ENCODE measurements around the gene TMEM115.

The TMEM115 gene

DNA sequence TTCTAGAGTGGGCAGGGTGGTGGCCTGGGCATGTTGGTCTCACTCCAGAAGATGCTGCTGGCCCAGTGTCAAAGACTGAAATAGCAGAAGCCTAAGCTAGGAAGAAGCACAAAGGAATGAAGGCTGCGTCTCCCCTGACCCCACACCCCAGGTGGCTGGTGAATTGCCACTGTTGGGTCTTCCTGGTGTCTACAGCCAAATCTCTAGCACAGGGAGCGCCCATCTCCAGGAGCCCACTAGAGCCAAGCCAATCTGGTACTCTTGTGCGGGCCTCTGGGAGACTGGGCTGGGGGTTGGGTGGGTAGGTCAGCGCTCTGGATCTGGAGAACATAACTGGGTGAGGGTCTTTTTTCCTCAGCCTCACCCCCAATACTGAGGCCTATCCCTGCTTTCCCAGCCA lies 32.2 kb downstream of the TMEM115 start:
- Histone ChIP-seq H3K4me3 (peak overlapping the region; percentile 70), H3K9me3 (no peaks in the 10 kb centered on the region), H3K27me3 (ENCODE audit: low read depth) (no peaks in the 10 kb centered on the region), H3K4me1 (peaks cover 6% of the 10 kb centered on the region), H3K36me3 (replicated peaks) (peaks cover 37% of the 10 kb centered on the region)
- DNase-seq (ENCODE audit: low spot score in 2 of 2) = no peak
- in situ Hi-C loops (cut with MboI; ENCODE audit: low sequenced_read_pairs) = loop anchor here (5.0 kb wide), 1 partner anchor 35 kb away; the partner anchor contains the start of gene IFRD2

GRCh38 chr3:50326182-50326541 lies 33.2 kb downstream of the TMEM115 start:
- Histone ChIP-seq H3K4me3 (no peak overlapping the region), H3K9me3 (no peaks in the 10 kb centered on the region), H3K4me1 (peaks cover 11% of the 10 kb centered on the region), H3K27me3 (ENCODE audit: low read depth) (no peaks in the 10 kb centered on the region), H3K36me3 (replicated peaks) (peaks cover 28% of the 10 kb centered on the region)
- in situ Hi-C loops (cut with MboI; ENCODE audit: low sequenced_read_pairs) = loop anchor here (5.0 kb wide), 1 partner anchor 34 kb away; the partner anchor contains the start of gene IFRD2
- DNase-seq (ENCODE audit: low spot score in 2 of 2) = no peak

- H3K9me3 ChIP-seq = no peaks in the 10 kb centered on the region
- no peak overlapping the region for H3K4me3 ChIP-seq
- no peak for DNase-seq (ENCODE audit: low spot score in 2 of 2)
- peaks cover 24% of the 10 kb centered on the region for H3K36me3 ChIP-seq (replicated peaks)
- in situ Hi-C loops (cut with MboI; ENCODE audit: low sequenced_read_pairs) = loop anchor here (5.0 kb wide), 1 partner anchor 33 kb away; the partner anchor contains the start of gene IFRD2
- no peaks in the 10 kb centered on the region for H3K27me3 ChIP-seq (ENCODE audit: low read depth)
- peaks cover 11% of the 10 kb centered on the region for H3K4me1 ChIP-seq
Observed at GRCh38 chr3:50325497-50326181, 33.7 kb downstream of the TMEM115 start.

DNA sequence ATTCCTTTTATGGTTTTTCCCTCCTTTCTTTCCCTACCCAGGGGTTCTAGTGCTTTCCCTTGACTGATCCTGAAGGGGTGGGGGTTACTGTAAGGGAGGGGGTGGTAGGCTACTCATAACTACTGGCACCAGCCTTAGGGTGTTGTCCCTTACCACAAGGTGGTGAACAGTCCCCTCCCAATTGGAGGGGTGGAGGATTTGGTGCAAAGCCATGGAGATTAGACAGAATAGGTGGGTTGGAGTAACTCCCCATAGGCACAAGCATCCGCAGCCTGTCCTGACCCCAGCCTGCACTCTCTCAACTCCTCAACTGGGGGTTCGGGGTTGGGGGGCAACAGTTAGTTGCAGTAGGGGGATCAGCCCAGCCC lies 34.2 kb downstream of the TMEM115 start:
- in situ Hi-C loops (cut with MboI; ENCODE audit: low sequenced_read_pairs) = loop anchor here (5.0 kb wide), 1 partner anchor 33 kb away; the partner anchor contains the start of gene IFRD2
- peaks cover 23% of the 10 kb centered on the region for H3K36me3 ChIP-seq (replicated peaks)

GRCh38 chr3:50324351-50325112 lies 34.8 kb downstream of the TMEM115 start:
- Histone ChIP-seq H3K27me3 (ENCODE audit: low read depth) (no peaks in the 10 kb centered on the region), H3K9me3 (no peaks in the 10 kb centered on the region), H3K4me1 (peaks cover 16% of the 10 kb centered on the region), H3K36me3 (replicated peaks) (peaks cover 21% of the 10 kb centered on the region), H3K4me3 (no peak overlapping the region)
- DNase-seq (ENCODE audit: low spot score in 2 of 2) = peak; percentile 49 to 87
- in situ Hi-C loops (cut with MboI; ENCODE audit: low sequenced_read_pairs) = loop anchor here (5.0 kb wide), 1 partner anchor 32 kb away; the partner anchor contains the start of gene IFRD2

More for the DNA sequence above, 34.2 kb downstream of the TMEM115 start:
- H3K9me3 ChIP-seq = no peaks in the 10 kb centered on the region
- no peak for DNase-seq (ENCODE audit: low spot score in 2 of 2)
- H3K27me3 ChIP-seq (ENCODE audit: low read depth) = no peaks in the 10 kb centered on the region
- H3K4me1 ChIP-seq = peaks cover 15% of the 10 kb centered on the region
- H3K4me3 ChIP-seq = no peak overlapping the region

DNA sequence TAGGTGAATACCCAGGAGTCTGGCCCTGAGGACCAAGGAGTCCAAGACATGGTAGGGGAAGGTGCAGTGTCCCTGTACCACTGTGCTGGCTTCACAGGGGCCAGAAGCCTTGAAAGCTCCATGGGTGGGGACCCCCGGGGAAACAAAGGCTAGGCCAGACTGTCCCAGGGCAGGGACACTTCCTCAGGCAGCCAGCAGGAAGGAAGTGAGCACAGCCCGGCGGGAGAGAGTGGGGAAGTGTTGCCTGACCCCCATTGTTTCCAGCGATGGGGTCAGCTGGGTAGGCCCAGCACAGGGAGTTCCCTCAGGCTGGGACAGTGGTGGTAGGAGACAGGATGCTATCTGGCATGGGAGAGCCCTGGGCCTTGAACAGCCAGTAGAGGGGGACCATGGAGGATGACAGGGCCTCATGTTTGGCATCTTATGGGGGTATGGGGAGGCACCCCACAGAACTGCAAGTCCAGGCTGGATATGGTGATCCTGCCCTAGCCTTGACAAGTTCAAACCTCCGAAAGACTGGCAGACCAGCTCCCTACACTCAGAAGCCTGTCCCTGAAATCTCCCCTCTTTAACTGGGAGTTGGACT lies 35.6 kb downstream of the TMEM115 start:
- no peak for DNase-seq (ENCODE audit: low spot score in 2 of 2)
- Histone ChIP-seq H3K27me3 (ENCODE audit: low read depth) (no peaks in the 10 kb centered on the region), H3K4me3 (no peak overlapping the region), H3K9me3 (no peaks in the 10 kb centered on the region), H3K4me1 (peaks cover 16% of the 10 kb centered on the region), H3K36me3 (replicated peaks) (peaks cover 26% of the 10 kb centered on the region)
- in situ Hi-C loops (cut with MboI; ENCODE audit: low sequenced_read_pairs) = no loop called here

GRCh38 chr3:50323092-50323600 lies 36.2 kb downstream of the TMEM115 start:
- Histone ChIP-seq H3K4me3 (no peak overlapping the region), H3K9me3 (no peaks in the 10 kb centered on the region), H3K27me3 (ENCODE audit: low read depth) (no peaks in the 10 kb centered on the region), H3K4me1 (peaks cover 16% of the 10 kb centered on the region), H3K36me3 (replicated peaks) (peaks cover 32% of the 10 kb centered on the region)
- in situ Hi-C loops (cut with MboI; ENCODE audit: low sequenced_read_pairs) = no loop called here
- no peak for DNase-seq (ENCODE audit: low spot score in 2 of 2)

DNA sequence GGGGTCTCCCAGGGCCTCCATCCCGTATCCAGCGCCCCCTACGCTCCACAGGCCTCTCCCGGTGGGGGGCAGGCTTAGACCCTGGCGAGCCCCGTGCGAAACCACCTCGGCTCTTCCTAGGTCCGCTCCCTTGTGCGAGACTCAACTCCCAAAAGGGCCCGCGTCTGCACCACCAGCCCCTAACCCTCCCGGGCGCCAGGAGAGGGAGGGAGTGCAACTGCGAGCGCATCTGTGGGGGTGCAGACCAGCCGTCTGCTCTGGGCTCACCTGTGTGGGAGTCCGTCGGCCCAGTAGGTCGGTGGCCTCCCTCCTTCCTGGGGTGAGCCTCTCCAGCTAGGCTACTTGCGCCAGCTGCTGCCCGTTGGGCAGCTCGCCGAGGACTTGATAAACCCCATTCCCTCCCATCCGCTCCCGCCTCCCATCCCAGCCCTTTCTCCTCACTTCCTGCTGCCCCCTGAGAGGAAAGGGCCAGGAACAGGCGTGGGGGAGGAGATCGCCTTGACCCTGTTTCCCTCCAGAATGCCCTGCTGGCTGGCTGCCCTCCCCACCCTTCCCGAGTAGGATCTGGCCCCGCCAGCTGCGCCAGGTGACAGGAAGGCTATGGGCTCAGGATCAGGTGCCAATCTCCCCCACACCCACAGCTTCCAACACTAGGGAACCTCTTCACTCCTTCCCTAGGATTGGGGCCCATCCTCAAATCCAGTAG lies 36.8 kb downstream of the TMEM115 start, which contains the start of gene HYAL2:
TSS of gene HYAL2 (minus strand) at position 360 of the 706 bp plus-strand sequence. CDS start 2,256 bp downstream, outside the sequence.
- H3K9me3 ChIP-seq = no peaks in the 10 kb centered on the region
- in situ Hi-C loops (cut with MboI; ENCODE audit: low sequenced_read_pairs) = no loop called here
- no peak for DNase-seq (ENCODE audit: low spot score in 2 of 2)
- H3K4me1 ChIP-seq = peaks cover 16% of the 10 kb centered on the region
- peak within 1 kb of the TSS; percentile 63 for H3K4me3 ChIP-seq
- H3K36me3 ChIP-seq (replicated peaks) = peaks cover 36% of the 10 kb centered on the region
- H3K27me3 ChIP-seq (ENCODE audit: low read depth) = no peaks in the 10 kb centered on the region

- in situ Hi-C loops (cut with MboI; ENCODE audit: low sequenced_read_pairs) = no loop called here
- H3K4me1 ChIP-seq = peaks cover 13% of the 10 kb centered on the region
Observed at GRCh38 chr3:50322115-50322385, 37.3 kb downstream of the TMEM115 start.

DNA sequence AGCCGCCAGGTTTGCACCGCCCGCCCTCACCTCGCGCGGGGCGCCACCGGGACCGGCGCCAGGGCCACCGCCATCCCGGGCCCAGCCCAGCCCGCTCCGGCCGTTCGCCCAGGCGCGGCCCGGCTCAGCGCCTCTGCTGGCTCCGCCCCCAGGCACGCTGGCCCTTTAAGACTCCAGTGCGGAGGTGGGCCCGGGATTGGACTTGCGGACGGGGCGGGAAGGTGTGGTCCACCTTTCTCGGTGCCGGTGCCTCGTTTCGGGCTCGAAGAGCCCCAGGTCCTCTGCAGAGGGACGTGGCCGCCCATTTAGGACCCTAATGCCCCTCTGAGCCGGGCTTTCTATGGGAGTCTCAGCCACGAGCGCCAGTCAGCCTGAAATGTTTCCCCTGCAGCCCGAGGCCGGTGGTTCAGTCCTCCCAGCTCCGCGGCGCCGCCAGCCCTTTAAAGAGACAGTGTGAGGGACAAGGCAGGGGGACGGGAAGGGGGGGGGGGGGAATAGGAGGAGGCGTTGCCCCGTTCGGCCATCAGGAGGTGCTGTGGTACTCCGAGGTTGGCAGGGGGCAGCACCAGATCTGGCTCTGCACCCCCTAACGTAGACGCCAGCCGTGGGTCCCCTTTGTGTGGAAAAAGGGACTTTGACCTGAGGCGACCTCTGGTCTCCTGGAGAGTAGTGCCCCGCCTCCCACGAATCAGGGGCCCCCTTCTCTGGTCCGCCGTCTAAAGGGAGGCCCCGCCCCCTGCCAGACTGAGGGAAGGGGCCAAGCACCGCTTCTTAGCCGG lies 37.8 kb downstream of the TMEM115 start:
- H3K9me3 ChIP-seq = no peaks in the 10 kb centered on the region
- in situ Hi-C loops (cut with MboI; ENCODE audit: low sequenced_read_pairs) = no loop called here
- H3K36me3 ChIP-seq (replicated peaks) = peaks cover 42% of the 10 kb centered on the region
- no peaks in the 10 kb centered on the region for H3K27me3 ChIP-seq (ENCODE audit: low read depth)
- peaks cover 10% of the 10 kb centered on the region for H3K4me1 ChIP-seq
- peak overlapping the region; percentile 63 for H3K4me3 ChIP-seq
- DNase-seq (ENCODE audit: low spot score in 2 of 2) = peak; percentile 80 to 93

More at GRCh38 chr3:50322115-50322385, 37.3 kb downstream of the TMEM115 start:
- no peaks in the 10 kb centered on the region for H3K27me3 ChIP-seq (ENCODE audit: low read depth)
- H3K36me3 ChIP-seq (replicated peaks) = peaks cover 41% of the 10 kb centered on the region
- H3K4me3 ChIP-seq = peak overlapping the region; percentile 63
- DNase-seq (ENCODE audit: low spot score in 2 of 2) = no peak
- no peaks in the 10 kb centered on the region for H3K9me3 ChIP-seq

DNA sequence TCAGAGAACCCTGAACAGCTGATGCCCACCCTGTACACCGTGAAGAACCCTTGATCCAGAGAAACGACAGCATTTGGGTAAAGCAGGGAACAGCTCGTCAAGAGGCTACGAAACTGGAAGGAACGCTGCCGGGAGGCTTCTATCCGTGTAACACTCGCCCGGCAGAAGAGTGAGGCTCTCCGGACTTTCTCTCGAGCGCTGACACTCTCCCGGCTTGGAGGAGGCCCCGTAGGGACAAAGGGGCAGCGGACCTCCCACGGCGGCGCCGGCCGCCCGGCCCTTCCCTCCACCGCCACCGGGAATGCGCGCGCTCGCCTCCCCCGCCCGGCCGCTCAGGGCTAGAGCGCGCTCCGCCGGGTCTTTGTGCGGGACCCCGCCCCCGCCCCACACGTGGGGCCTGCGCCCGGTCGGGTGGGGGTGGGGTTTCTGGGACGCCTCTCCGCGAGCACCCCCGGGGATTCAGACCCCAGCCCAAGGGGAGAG lies 38.4 kb downstream of the TMEM115 start:
- Histone ChIP-seq H3K36me3 (replicated peaks) (peaks cover 42% of the 10 kb centered on the region), H3K4me3 (peak overlapping the region; percentile 63), H3K4me1 (peaks cover 10% of the 10 kb centered on the region), H3K9me3 (no peaks in the 10 kb centered on the region), H3K27me3 (ENCODE audit: low read depth) (no peaks in the 10 kb centered on the region)
- in situ Hi-C loops (cut with MboI; ENCODE audit: low sequenced_read_pairs) = no loop called here
- DNase-seq (ENCODE audit: low spot score in 2 of 2) = peak; percentile 63 to 89

- DNase-seq (ENCODE audit: low spot score in 2 of 2) = no peak
- peaks cover 10% of the 10 kb centered on the region for H3K4me1 ChIP-seq
- in situ Hi-C loops (cut with MboI; ENCODE audit: low sequenced_read_pairs) = no loop called here
Observed at GRCh38 chr3:50319894-50320625, 39.3 kb downstream of the TMEM115 start.

More at GRCh38 chr3:50319894-50320625, 39.3 kb downstream of the TMEM115 start:
- H3K9me3 ChIP-seq = no peaks in the 10 kb centered on the region
- peak overlapping the region; percentile 63 for H3K4me3 ChIP-seq
- H3K36me3 ChIP-seq (replicated peaks) = peaks cover 42% of the 10 kb centered on the region
- no peaks in the 10 kb centered on the region for H3K27me3 ChIP-seq (ENCODE audit: low read depth)
